Activated gamma-delta T cell treated with Interleukin-2 at 50 U/mL for 16 hours (primary cell): ENCODE measurements around the gene LTB4R2.
"Not testable (repeated sequence)": the region's sequence is repeated elsewhere in the genome, so short reads cannot be mapped to it uniquely, and the experiment has no call there.

Source experiments
- DNase-seq: peaks from one replicate; pipeline ENCODE4 v3.0.0-alpha.2; 2020

The LTB4R2 gene

GRCh38 chr14:24340606-24341005 lies 30.7 kb downstream of the LTB4R2 start:
- DNase-seq: no peak

DNA sequence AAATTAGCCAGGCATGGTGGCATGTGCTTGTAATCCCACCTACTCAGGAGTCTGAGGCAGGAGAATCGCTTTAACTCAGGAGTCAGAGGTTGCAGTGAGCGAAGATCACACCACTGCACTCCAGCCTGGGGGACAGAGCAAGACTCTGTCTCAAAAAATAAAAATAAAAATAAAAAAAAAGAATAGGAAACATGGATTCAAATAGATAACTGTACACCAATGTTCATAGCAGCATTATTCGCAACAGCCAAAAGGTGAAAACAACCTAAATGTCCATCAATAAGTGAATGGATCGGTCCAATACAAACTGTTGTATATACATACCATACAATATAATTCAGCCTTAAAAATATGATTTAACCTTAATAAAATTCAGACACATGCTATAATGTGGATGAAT lies 32.9 kb downstream of the LTB4R2 start:
- DNase-seq: no peak

GRCh38 chr14:24343795-24344660 lies 34.1 kb downstream of the LTB4R2 start:
- DNase-seq: no peak

GRCh38 chr14:24347134-24347533 lies 37.2 kb downstream of the LTB4R2 start:
- DNase-seq: no peak

GRCh38 chr14:24348186-24348585 lies 38.2 kb downstream of the LTB4R2 start:
- DNase-seq: no peak

GRCh38 chr14:24349742-24350141 lies 39.8 kb downstream of the LTB4R2 start:
- DNase-seq: no peak

DNA sequence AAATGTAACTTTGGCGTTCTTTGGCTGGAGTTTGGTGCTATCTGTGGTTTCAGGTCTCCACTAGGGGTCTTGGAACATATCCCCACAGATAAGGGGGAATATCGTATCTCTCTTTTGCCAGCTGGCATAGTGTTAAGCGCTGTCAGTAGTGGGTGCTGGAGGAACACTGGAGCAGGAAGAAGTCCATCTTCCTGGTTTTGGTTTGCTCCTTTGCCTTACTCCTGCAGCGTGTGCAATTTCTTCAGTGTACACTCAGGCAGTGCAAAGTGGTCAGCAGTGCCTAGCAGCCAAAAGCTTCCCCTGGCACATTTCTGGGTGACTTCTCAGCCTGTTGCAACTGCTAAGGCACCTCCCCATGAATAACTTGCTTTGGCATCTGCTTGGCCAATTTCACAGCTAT lies 41.6 kb downstream of the LTB4R2 start:
- DNase-seq: no peak

DNA sequence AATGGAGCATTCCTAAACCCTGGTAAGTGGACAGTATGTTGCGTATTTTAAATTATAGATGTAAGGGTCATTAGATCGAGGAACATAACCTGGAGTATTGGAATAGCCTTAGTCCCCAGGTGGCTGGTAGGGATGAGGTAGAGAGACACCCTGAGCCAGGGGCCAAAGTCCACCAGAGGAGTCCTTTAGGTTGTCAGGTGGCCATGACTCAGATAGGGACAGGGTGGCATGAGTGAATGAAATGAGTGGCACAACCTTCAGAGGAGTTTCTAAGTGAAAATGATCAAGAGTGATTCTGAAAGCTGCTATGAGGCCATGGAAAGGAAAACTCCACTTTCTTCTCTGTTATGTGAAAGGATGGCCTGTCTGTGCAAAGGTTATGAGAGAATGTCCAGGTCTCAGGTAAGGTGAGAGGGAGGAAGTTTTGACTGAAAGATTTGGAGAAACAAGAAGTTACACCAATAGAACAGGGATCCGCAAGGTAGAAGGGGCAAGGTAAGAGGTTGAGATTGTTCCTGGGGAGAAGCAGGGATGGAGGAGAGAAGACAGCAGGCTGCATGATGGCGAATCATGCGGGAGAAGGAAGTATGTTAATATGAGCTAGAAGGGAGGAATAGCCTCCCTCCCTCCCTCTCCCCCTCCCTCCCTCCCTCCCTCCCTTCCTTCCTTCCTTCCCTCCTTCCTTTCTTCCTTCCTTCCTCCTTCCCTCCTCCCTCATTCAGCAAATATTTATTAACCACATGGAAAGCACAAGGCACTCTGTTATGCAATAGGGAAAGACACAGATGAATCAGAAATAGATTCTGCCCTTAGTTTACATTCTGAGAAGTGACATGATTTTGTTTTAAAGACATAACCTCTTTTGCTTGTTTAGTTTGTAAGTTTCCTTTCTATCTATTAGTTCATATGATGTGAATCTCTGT lies 43.9 kb downstream of the LTB4R2 start:
- DNase-seq: no peak

GRCh38 chr14:24354482-24354825 lies 44.5 kb downstream of the LTB4R2 start:
- not testable (repeated sequence) for DNase-seq

DNA sequence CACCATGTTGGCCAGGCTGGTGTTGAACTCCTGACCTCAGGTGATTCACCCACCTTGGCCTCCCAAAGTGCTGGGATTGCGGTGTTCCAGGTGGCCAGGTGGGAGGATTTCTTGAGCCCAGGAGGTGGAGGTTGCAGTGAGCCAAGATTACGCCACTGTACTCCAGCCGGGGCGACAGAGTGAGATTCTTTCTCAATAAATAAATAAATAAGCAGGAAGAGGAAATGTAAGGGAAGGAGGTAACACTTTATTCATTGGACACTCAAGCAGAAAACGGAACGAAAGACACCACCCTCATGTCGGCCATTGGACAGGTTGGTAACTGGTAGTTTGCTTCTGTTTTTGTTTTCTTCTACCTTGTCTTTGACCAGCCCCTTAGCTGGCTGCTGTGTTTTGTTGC lies 45.1 kb downstream of the LTB4R2 start:
- DNase-seq: no peak

DNA sequence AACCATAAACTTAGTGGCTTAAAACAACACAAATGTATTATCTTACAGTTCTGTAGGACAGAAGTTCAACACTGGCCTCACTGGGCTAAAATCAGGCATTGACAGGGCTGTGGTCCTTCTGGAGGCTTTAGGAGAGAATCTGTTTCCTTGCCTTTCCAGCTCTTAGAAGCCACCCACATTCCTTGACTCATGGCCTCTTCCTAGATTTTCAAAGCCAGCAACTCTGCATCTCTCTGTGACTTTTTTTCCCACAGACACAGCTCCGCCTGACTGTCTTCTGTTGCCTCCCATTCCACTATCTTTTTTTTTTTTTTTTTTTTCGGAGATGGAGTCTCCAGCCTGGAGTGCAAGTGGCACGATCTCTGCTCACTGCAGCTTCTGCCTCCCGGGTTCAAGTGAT lies 46.3 kb downstream of the LTB4R2 start:
- no peak for DNase-seq

DNA sequence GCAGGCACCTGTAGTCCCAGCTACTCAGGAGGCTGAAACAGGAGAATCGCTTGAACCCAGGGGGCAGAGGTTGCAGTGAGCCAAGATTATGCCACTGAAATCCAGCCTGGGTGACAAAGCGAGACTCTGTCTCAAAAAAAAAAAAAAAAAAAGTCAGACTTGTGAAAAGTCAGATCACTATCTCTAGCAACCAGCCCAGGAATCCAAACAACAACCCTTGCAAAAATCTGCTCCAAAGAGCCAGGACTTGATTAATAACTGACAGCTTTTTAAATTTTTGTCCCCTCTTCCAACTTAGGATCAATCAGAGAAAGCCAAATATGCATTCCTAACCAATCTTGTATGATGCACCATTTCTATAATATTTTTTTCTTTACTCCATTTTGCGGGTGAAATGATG lies 50.3 kb downstream of the LTB4R2 start:
- DNase-seq: no peak

DNA sequence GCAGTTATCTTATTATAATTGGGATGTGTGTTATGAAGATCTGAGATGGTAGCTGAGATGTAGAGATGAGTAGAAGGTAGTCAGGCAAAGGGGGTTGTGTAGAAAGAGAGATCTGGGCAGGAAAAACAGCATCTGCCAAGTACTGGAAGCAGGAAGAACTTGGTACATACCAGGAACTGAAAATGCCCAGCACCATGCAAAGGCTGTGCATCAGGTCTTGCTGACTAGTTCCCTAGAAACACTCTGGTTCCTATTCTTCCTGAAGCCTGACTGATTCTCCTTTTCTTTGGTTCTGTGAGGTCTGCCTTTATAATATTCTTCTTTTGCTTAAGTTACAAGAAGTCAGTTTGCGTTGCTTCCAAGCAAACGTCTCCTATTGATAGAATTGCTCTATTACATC lies 51.4 kb downstream of the LTB4R2 start:
- DNase-seq: no peak
